ENCODE results near the gene LIMD2. TPM values are rescaled to one million over a fixed set of nuclear protein-coding genes. Genes with fewer than 3 reads are reported as not detected.

LIMD2 gene
- total and polyA plus RNA-seq, 2 of the 4 experiments (the other 2 are of a cell fraction), result 4.5 to 21.7 TPM

DNA sequence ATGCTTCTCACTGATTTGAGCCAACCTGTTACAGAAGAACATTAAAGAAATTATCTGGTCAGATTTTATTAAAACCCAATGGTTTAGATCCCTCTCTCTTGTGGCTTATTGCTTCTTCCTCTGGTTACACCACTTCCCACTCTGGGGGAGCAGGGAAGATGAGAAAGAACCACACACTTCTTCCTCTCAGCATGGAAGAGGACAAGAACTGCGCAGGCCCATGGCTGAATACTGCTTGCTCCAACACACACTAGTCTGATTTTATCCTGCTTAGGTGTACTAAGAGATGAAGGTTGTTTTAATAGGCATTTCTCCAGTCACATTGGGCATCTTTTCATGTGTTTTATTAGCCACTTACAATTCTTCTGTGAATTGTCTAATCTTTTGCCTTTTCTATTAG, 50.1 kb downstream of the LIMD2 start:
- H3K4me3 ChIP-seq (ENCODE audit: insufficient read depth, low read depth, low read length), result no peak overlapping the region
- dilution Hi-C loops (cut with HindIII; ENCODE audit: low sequenced_read_pairs, unreplicated experiment) (no loop called here), intact Hi-C loops (cut with micrococcal nuclease) (no loop called here), in situ Hi-C loops (cut with MboI; ENCODE audit: low sequenced_read_pairs) (no loop called here)
- H3K23ac ChIP-seq (ENCODE audit: low read depth, low read length), result no peak overlapping the region
- H3K4me1 ChIP-seq (ENCODE audit: control insufficient read depth, insufficient read depth, low read length), result peaks cover 5% of the 10 kb centered on the region
- no peaks in the 10 kb centered on the region for H3K9me3 ChIP-seq (ENCODE audit: control insufficient read depth, insufficient read depth, low read length)
- H2BK20ac ChIP-seq (ENCODE audit: low read depth, low read length), result no peak overlapping the region
- DNase-seq (no peak), ATAC-seq (ENCODE audit: low read depth) (no peak)
- H3K79me1 ChIP-seq (ENCODE audit: low read depth in 1 of 2, low read length in 2 of 2), result peaks cover 4 to 7% of the 10 kb centered on the region in 2 experiments; a peak in 2 of 4 replicates
- H3K4ac ChIP-seq (ENCODE audit: low read depth, low read length), result no peak overlapping the region
- no peak overlapping the region for H4K91ac ChIP-seq (ENCODE audit: insufficient read depth, low read depth, low read length)
- H3K36me3 ChIP-seq (ENCODE audit: control insufficient read depth, insufficient read depth, low read length), result peaks cover 18% of the 10 kb centered on the region
- no peak overlapping the region for H3K4me2 ChIP-seq (ENCODE audit: low read depth, low read length)
- peaks cover 12% of the 10 kb centered on the region; the same call in 1 of the 2 replicates for H4K20me1 ChIP-seq (ENCODE audit: insufficient read depth, low read length)
- H2AFZ ChIP-seq (replicated peaks; ENCODE audit: low read length, poor library complexity), result no peak overlapping the region
- no peak overlapping the region for H3K27ac ChIP-seq (ENCODE audit: insufficient read depth, low read length)
- no CpG with 5 or more reads among the region's 1 CpG for WGBS, 2 experiments (ENCODE audit: extremely low coverage in 2 of 2, insufficient read length in 1 of 2)
- H3K27me3 ChIP-seq (ENCODE audit: control insufficient read depth, insufficient read depth, low read length), result no peaks in the 10 kb centered on the region
- H4K5ac ChIP-seq (ENCODE audit: low read depth, low read length), result no peak overlapping the region
- no peak overlapping the region for H2BK5ac ChIP-seq (ENCODE audit: low read depth, low read length, poor library complexity, severe bottlenecking)
- H2AK9ac ChIP-seq (replicated peaks; ENCODE audit: low read depth, low read length, poor library complexity), result no peak overlapping the region
- H2AK5ac ChIP-seq (ENCODE audit: low read depth, low read length), result no peak overlapping the region
- POLR2A ChIA-PET (ENCODE audit: unreplicated experiment), result no interaction called here
- no peak overlapping the region for H3K14ac ChIP-seq (replicated peaks; ENCODE audit: low read depth, low read length)
- TF ChIP-seq, protein P1, sequence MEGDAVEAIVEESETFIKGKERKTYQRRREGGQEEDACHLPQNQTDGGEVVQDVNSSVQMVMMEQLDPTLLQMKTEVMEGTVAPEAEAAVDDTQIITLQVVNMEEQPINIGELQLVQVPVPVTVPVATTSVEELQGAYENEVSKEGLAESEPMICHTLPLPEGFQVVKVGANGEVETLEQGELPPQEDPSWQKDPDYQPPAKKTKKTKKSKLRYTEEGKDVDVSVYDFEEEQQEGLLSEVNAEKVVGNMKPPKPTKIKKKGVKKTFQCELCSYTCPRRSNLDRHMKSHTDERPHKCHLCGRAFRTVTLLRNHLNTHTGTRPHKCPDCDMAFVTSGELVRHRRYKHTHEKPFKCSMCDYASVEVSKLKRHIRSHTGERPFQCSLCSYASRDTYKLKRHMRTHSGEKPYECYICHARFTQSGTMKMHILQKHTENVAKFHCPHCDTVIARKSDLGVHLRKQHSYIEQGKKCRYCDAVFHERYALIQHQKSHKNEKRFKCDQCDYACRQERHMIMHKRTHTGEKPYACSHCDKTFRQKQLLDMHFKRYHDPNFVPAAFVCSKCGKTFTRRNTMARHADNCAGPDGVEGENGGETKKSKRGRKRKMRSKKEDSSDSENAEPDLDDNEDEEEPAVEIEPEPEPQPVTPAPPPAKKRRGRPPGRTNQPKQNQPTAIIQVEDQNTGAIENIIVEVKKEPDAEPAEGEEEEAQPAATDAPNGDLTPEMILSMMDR (conservative IDR thresholded peaks at IDR 0.05; ENCODE audit: low read depth, low read length), result no peak
- no peak overlapping the region for H3K9ac ChIP-seq (ENCODE audit: low read depth, low read length)
- no peak overlapping the region for H4K8ac ChIP-seq (ENCODE audit: low read depth in 2 of 2, low read length in 2 of 2)
- no peak overlapping the region for H3K56ac ChIP-seq (ENCODE audit: extremely low read depth, insufficient read depth, low read length)
- no peak overlapping the region for H2BK15ac ChIP-seq (ENCODE audit: low read depth, low read length)
- H2BK120ac ChIP-seq (ENCODE audit: low read depth, low read length), result no peak overlapping the region
- H3K9me1 ChIP-seq (ENCODE audit: insufficient read depth, low read length), result peaks cover 8% of the 10 kb centered on the region; the same call in 1 of the 2 replicates
- no TSS peak for BruUV-seq (replicated peaks)
- CTCF ChIA-PET, result no interaction called here
- H3K18ac ChIP-seq (ENCODE audit: low read depth, low read length), result no peak overlapping the region
